Erythroblast (primary cell): ENCODE results near the gene GAGE10.

Experiments
- GATA1 ChIP-seq: IDR thresholded peaks from 2 replicates; pipeline ENCODE4 v1.6.1; 2011; ENCODE audit warnings: low read depth, mild to moderate bottlenecking, control low read depth, low read length, moderate library complexity
- POLR2A ChIP-seq: IDR thresholded peaks from 2 replicates; pipeline ENCODE4 v1.6.1; 2011; ENCODE audit warnings: mild to moderate bottlenecking, low read length

- TF ChIP-seq POLR2A (no peak), GATA1 (no peak)
Observed at GRCh38 chrX:49260221-49260985, 43.0 kb upstream of the GAGE10 start.
